ENCODE measurements around the gene PDGFA. TPM values are rescaled to one million over a fixed set of nuclear protein-coding genes. Genes with fewer than 3 reads are reported as not detected.

Gene PDGFA
- total and polyA plus RNA-seq, 3 donors from 2014 or later: 7.2 to 13.8 (median 13.8) TPM

- Histone ChIP-seq H3K36me3 (ENCODE audit: low read depth, missing control alignments) (no peaks in the 10 kb centered on the region), H3K9me3 (no peaks in the 10 kb centered on the region), H3K27ac (no peak overlapping the region), H3K27me3 (no peaks in the 10 kb centered on the region), H3K4me3 (no peak overlapping the region), H3K4me1 (no peaks in the 10 kb centered on the region)
- intact Hi-C loops (cut with DNase I; ENCODE audit: low total_unique reads): no loop called here
- 91 to 96% methylated on average over 5 to 9 of the region's 9 CpGs for WGBS, 2 donors
- TF ChIP-seq POLR2A (IDR thresholded peaks at IDR 0.05) (no peak), CTCF (IDR thresholded peaks at IDR 0.05) (no peak)
- no peak for DNase-seq
These were observed 24.3 kb downstream of the PDGFA start for GRCh38 chr7:495326-495725.

GRCh38 chr7:494906-495305 lies 24.7 kb downstream of the PDGFA start:
- 87 to 100% methylated on average over 1 to 6 of the region's 6 CpGs for WGBS, 2 donors
- no peak overlapping the region for H3K4me3 ChIP-seq
- no peak overlapping the region for H3K27ac ChIP-seq
- no peak for DNase-seq
- TF ChIP-seq CTCF (IDR thresholded peaks at IDR 0.05): no peak
- TF ChIP-seq POLR2A (IDR thresholded peaks at IDR 0.05): no peak
- intact Hi-C loops (cut with DNase I; ENCODE audit: low total_unique reads): no loop called here
- H3K36me3 ChIP-seq (ENCODE audit: low read depth, missing control alignments): no peaks in the 10 kb centered on the region
- H3K4me1 ChIP-seq: no peaks in the 10 kb centered on the region
- H3K27me3 ChIP-seq: no peaks in the 10 kb centered on the region
- no peaks in the 10 kb centered on the region for H3K9me3 ChIP-seq

GRCh38 chr7:494259-494687 lies 25.4 kb downstream of the PDGFA start:
- no peaks in the 10 kb centered on the region for H3K36me3 ChIP-seq (ENCODE audit: low read depth, missing control alignments)
- no peaks in the 10 kb centered on the region for H3K9me3 ChIP-seq
- no peak for DNase-seq
- H3K4me3 ChIP-seq: peak overlapping the region; percentile 26 to 39
- intact Hi-C loops (cut with DNase I; ENCODE audit: low total_unique reads): no loop called here
- no peaks in the 10 kb centered on the region for H3K4me1 ChIP-seq
- H3K27ac ChIP-seq: no peak overlapping the region
- WGBS, 2 donors: 44 to 72% methylated on average over 4 to 29 of the region's 31 CpGs
- no peak for TF ChIP-seq POLR2A (IDR thresholded peaks at IDR 0.05)
- TF ChIP-seq CTCF (IDR thresholded peaks at IDR 0.05): no peak
- H3K27me3 ChIP-seq: no peaks in the 10 kb centered on the region

- intact Hi-C loops (cut with DNase I; ENCODE audit: low total_unique reads): no loop called here
- no peaks in the 10 kb centered on the region for H3K36me3 ChIP-seq (ENCODE audit: low read depth, missing control alignments)
- 69 to 76% methylated on average over 4 to 50 of the region's 55 CpGs for WGBS, 2 donors
- no peak overlapping the region for H3K27ac ChIP-seq
- no peak for DNase-seq
- no peaks in the 10 kb centered on the region for H3K27me3 ChIP-seq
- no peaks in the 10 kb centered on the region for H3K9me3 ChIP-seq
- H3K4me3 ChIP-seq: peak overlapping the region; percentile 26 to 39
- no peaks in the 10 kb centered on the region for H3K4me1 ChIP-seq
- TF ChIP-seq CTCF (IDR thresholded peaks at IDR 0.05) (no peak), POLR2A (IDR thresholded peaks at IDR 0.05) (no peak)
These were observed 25.9 kb downstream of the PDGFA start for GRCh38 chr7:493661-494251.

GRCh38 chr7:492714-493065 lies 27.0 kb downstream of the PDGFA start:
- H3K9me3 ChIP-seq: no peaks in the 10 kb centered on the region
- H3K4me1 ChIP-seq: no peaks in the 10 kb centered on the region
- H3K27ac ChIP-seq: no peak overlapping the region
- WGBS, 2 donors: 48 to 66% methylated on average over 8 of the region's 8 CpGs
- intact Hi-C loops (cut with DNase I; ENCODE audit: low total_unique reads): no loop called here
- H3K27me3 ChIP-seq: no peaks in the 10 kb centered on the region
- H3K4me3 ChIP-seq: no peak overlapping the region
- no peak for DNase-seq
- TF ChIP-seq POLR2A (IDR thresholded peaks at IDR 0.05) (no peak), CTCF (IDR thresholded peaks at IDR 0.05) (no peak)
- H3K36me3 ChIP-seq (ENCODE audit: low read depth, missing control alignments): no peaks in the 10 kb centered on the region
